ENCODE measurements around the gene NLGN3.

The NLGN3 gene

DNA sequence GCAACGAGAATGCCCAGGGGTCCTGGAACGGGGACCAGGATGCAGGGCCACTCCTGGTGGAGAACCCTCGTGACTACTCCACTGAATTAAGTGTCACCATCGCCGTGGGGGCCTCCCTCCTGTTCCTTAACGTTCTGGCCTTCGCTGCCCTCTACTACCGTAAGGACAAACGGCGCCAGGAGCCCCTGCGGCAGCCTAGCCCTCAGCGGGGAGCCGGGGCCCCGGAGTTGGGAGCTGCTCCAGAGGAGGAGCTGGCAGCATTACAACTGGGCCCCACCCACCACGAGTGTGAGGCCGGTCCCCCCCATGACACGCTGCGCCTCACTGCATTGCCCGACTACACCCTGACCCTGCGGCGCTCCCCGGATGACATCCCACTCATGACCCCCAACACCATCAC, 24.9 kb downstream of the NLGN3 start:
- in situ Hi-C loops (cut with MboI; ENCODE audit: low sequenced_read_pairs) = no loop called here

DNA sequence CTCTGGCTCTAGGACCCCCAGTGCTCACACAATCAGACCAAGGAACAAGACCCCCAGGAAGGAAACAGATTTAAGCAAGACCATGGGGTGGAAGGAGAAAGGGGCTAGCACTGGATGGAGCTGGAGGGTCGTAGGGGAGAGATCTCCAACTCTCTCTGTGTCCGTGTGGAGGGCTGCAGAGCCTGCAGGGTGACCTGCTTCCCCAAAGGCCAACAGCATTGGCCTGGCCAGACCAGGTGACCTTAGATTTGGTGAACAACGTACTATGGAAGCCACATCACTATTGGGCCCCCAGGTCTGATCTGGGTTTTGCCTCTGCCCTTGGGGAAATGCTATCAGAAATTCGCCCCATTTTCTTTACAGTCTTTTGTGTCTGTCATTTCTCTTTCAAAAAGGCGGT, 26.0 kb downstream of the NLGN3 start:
- in situ Hi-C loops (cut with MboI; ENCODE audit: low sequenced_read_pairs) = loop anchor here (10.0 kb wide), 1 partner anchor 196 kb away; no protein-coding TSS in a partner anchor

DNA sequence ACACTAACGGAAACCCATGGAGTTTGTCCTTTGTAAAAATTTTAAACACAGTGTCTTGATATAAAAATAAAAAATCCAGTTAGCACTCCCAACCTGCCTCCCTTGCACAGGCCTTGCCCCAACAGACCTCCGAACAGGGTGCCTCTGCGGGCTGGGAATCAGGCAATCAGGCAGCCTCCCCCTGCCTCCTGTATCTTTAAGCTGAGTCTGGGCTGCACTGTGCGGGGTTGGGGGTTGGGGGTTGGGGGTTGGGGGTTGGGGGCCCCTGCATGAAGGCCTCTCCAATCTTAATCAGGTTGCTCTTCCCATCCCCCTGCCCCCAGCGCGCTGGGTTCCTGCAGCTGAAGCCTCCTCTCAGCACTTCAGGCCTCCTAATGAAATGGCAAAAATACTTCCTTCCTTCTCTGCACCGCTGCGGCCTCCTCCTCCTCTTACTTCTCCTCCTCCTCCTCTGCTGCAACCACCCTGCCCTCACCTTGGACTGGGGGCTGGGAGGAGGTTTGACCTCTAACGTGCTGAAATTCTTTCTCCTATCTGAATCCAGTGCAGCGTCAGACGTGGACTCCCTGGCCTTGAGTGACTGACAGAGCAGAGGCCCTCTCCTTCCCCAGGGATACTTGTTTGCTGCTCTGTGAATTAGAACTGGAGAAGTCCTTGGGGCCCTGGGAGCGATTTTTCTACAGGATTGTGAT, 26.6 kb downstream of the NLGN3 start:
- in situ Hi-C loops (cut with MboI; ENCODE audit: low sequenced_read_pairs) = loop anchor here (10.0 kb wide), 1 partner anchor 196 kb away; no protein-coding TSS in a partner anchor

DNA sequence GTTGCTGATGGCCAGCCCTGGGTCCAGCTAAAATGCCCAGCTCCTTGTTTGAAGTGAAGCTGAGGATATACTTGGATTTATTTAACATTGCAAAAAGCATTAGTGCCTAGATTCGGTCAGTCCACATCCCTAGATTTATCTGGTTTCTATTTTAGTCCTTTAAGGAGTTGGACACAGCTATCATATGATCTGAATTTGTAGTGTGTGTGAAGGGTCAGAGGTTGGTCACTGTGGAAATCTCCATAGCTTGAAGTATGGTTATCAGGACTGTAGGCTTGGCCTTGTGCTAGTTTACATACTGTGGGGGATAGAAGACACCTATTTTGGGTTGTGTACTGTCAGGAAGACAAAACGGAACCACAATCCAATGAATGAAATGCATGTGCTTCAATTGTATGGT, 28.8 kb downstream of the NLGN3 start:
- in situ Hi-C loops (cut with MboI; ENCODE audit: low sequenced_read_pairs) = loop anchor here (10.0 kb wide), 1 partner anchor 199 kb away; no protein-coding TSS in a partner anchor

DNA sequence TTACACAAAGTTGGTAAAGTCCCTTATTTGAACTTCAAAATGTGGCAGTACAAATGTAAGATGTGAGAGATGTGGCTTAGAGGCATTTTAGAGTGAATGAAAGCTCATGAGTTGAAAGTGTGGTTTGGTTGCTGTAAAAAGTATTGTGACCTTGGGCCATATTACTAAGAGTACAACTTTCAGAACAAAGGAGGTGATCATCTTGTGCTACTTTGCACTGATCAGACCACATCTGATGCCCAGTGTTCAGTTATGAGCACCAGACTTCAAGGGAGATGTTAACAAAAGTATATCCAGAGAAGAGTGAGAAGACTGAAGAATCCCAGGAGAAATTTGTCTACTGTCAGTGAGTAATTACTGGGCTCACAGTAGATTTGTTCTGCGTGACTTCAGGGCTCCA, 30.2 kb downstream of the NLGN3 start:
- in situ Hi-C loops (cut with MboI; ENCODE audit: low sequenced_read_pairs) = loop anchor here (10.0 to 25.0 kb wide), 2 partner anchors 200 to 412 kb away; no protein-coding TSS in a partner anchor

DNA sequence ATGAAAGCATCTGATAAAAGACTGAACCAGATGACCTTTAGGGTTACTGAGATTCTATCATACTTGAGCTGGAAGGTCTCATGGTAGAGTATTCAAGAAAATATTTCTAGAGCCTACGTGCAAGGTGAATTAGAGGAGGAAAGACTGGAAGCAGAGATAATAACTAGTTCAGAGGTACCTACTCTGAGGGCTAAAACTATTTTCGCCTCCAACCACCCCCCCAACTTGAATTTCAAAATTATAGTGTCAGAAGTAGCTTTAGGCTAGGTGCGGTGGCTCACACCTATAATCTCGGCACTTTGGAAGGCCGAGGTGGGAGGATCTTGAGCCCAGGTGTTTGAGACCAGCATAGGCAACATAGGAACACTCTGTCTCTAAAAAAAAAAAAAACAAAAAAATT, 30.9 kb downstream of the NLGN3 start:
- in situ Hi-C loops (cut with MboI; ENCODE audit: low sequenced_read_pairs) = loop anchor here (10.0 to 25.0 kb wide), 2 partner anchors 201 to 413 kb away; no protein-coding TSS in a partner anchor

DNA sequence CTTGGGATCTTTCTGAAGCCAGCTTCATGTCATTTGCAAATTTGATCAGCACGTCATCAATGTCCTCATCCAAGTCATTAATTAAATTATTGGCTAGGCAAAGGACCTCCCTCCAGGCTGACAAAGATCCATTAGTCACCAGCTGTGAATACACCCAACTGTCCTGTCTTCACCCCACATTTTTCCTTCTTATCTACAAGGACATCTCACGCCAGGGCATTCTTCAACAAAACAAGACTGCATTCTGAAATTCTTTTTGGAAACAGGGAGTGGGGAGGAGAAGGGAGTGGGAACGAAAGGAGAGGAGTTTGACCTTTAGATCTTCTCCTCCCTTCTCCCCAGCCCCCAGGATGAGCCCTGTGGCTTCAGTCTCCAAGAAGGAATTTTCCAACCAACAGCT, 32.7 kb downstream of the NLGN3 start:
- in situ Hi-C loops (cut with MboI; ENCODE audit: low sequenced_read_pairs) = loop anchor here (10.0 to 25.0 kb wide), 2 partner anchors 203 to 415 kb away; no protein-coding TSS in a partner anchor

DNA sequence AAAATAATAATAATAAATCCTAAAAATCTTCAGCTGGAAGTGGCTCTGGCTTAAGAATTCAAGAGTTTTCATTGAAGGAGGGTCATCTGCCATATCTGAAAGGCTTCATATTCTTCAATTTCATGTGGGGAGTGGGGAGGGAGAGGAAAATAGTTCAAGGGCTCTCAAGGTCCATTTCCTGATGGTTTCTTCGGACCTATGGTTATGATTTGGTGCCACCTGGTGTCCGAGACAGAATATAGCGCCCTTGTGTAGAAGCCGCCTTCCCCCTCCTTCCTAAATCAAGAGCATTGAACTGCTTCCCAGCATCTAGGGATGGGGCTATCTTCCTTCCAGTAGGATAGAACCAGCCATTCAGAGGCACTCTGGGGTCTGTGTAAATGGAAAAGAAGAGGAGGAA, 34.3 kb downstream of the NLGN3 start:
- in situ Hi-C loops (cut with MboI; ENCODE audit: low sequenced_read_pairs) = loop anchor here (10.0 to 25.0 kb wide), 2 partner anchors 204 to 417 kb away; no protein-coding TSS in a partner anchor

DNA sequence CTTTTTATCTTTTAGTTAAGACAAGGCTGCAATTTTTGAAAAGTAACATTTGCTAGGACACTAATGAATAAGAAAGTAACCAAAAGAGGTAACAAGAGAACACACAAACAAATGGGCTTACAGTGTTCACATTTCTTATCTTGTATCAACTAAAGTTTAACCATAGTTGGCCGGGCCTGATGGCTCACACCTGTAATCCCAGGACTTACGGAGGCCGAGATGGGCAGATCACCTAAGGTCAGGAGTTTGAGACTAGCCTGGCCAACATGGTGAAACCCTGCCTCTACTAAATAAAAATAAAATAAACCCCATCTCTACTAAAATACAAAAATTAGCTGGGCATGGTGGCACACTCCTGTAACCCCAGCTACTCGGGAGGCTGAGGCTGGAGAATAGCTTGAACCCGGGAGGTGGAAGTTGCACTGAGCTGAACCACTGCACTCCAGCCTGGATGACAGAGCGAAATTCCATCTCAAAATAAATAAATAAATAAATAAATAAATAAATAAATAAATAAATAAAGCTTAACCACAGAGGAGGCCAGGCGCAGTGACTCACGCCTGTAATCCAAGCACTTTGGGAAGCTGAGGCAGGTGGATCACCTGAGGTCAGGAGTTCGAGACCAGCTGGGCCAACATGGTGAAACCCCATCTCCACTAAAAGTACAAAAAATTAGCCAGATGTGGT, 36.1 kb downstream of the NLGN3 start:
- in situ Hi-C loops (cut with MboI; ENCODE audit: low sequenced_read_pairs) = loop anchor here (25.0 kb wide), 1 partner anchor 418 kb away; no protein-coding TSS in a partner anchor

DNA sequence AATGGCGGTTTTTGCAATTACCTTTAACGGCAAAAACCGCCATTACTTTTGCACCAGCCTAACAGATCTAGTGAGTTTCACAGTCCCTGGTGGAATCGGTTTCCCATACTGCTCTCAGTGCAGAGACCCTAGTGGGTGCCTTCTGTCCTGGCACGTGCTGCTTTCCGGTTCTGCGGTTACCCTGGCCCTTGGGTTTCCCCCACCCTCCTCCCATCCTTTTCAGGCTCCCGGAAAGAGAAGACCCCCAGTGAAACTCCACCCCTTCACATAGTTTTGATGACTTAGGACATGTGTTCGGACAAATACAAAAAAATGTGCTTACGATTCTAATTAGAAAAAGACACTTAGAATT, 36.9 kb downstream of the NLGN3 start:
- in situ Hi-C loops (cut with MboI; ENCODE audit: low sequenced_read_pairs) = loop anchor here (25.0 kb wide), 1 partner anchor 419 kb away; no protein-coding TSS in a partner anchor

DNA sequence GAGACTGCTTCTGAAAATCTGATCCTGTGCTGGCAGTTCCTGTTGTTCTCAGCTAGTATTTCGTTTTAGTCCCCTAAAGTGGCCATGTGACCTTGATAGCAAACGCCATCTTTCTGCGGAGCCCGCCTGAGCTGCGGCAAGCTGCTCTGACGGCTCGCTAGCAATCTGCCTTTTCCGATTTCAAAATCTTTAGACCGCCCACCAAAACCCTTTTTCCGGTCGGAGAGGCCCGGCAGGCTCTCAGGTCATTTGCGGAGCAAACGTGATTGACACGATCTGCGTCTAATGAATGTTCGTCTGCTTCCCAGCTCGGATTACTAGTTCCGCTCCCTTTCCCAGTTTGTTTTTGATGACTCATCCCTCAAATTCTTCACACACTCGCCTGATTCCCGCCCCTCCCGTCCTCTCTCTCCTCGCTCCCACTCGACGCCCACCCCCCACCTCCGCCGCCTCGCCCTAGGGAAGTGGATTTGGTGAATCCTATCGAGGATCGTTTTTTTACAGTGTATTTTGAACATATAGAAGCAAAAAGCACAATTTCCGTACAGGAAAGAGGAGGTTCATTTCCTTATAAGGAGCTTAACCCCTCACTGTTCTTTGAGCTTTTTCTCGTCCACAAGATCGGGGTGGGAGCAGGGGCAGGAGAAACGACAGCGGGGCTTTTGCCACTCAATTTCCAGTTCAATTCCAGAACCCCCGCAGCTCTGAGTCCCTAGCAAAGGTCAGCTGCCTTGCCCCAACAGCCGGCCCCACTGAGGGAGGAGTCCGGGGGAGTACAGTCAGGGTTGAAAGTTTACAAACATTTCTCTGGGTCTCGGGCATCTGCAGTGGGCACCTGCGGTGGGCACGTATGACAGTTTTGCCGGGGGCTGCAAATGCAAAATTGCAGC, 37.5 kb downstream of the NLGN3 start:
- in situ Hi-C loops (cut with MboI; ENCODE audit: low sequenced_read_pairs) = loop anchor here (25.0 kb wide), 1 partner anchor 420 kb away; no protein-coding TSS in a partner anchor

DNA sequence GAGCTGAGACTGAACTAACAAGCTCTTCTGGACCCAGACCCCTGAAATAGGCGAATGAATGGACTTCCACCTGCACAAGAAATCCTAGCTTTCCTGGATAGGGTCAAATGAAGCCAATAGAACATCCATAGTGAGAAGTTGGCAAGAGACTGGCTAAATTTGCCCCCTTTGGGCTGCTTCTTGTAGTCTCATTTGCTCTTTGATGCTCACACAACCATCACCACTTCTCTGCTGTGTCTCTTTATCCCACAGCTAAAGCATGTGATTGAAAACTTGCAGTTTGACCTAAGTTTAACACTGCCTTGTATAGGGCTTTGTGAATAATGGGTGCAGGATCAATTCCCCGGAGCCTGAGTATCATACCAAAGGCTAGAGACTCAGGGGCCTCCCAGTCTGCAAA, 38.2 kb downstream of the NLGN3 start:
- in situ Hi-C loops (cut with MboI; ENCODE audit: low sequenced_read_pairs) = loop anchor here (25.0 kb wide), 1 partner anchor 421 kb away; no protein-coding TSS in a partner anchor

DNA sequence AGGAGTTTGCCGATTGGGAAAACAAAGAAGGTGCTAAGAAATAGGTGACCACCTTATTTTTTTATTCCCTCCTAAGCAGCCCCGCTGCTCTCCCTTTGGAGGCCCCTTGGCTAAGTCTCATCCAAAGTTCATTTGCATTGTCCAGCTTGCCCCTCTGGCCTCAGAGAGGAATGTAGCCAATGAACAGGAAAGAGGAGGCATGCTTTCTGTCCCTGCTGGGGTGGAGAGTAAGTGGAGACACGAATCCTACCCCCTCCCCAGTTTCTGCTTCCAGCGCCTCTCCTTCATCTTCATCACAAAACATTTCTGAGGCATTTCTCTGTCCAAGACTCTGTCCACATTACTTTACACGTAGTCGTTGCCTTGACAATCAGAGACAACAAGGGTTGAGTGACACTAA, 38.7 kb downstream of the NLGN3 start:
- in situ Hi-C loops (cut with MboI; ENCODE audit: low sequenced_read_pairs) = loop anchor here (25.0 kb wide), 1 partner anchor 421 kb away; no protein-coding TSS in a partner anchor

DNA sequence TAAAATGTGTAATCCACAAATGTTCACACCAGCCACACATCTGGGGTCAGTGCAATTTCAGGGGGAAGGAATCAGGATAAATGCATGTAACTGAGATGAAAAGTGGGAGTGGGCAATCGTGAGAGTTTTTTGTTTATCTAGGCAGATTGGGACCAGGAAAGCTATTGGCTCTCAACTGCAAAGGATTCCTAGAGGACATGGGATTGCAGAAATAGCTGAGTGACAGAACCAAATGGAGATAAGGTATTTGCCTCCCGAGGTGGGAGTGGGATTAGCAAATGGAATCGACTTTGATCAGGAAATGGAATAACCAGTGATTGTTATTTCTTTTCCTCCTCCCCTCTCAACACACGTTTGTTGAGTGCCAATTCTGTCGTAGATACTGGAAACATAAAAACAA, 39.5 kb downstream of the NLGN3 start:
- in situ Hi-C loops (cut with MboI; ENCODE audit: low sequenced_read_pairs) = loop anchor here (25.0 kb wide), 1 partner anchor 422 kb away; no protein-coding TSS in a partner anchor

DNA sequence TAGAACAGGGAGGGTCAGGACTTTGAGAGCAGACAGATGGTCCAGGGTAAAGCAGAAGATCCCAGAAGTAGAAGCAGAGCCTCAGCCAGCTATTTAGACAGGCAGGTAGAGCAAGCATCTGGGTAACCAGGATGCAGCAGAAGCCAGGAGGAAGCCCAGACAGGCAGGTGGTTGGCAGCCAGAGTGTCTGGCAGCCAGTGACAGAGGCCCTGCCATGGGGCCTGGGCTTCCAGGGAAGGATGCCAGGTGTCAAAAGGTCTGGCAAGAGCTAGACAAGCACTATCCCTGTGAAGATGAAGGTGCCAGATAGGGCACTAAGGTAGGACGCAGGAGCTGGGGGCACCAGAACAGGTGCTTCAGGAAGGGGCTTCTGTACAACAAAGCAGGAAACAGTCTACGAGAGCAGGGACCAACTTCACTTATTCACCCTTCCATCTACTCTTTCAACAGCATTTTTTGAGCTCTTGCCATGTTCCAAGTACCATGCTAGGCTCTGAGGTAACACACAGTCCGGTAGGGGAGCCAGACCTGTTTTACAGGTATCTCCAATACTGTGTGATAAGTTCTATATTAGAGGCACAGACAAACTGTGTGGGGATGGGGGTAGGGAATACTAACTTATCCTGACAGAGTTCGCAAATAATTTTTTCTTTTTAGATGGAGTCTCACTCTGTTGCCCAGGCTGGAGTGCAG, 40.3 kb downstream of the NLGN3 start:
- in situ Hi-C loops (cut with MboI; ENCODE audit: low sequenced_read_pairs) = loop anchor here (25.0 kb wide), 1 partner anchor 423 kb away; no protein-coding TSS in a partner anchor

DNA sequence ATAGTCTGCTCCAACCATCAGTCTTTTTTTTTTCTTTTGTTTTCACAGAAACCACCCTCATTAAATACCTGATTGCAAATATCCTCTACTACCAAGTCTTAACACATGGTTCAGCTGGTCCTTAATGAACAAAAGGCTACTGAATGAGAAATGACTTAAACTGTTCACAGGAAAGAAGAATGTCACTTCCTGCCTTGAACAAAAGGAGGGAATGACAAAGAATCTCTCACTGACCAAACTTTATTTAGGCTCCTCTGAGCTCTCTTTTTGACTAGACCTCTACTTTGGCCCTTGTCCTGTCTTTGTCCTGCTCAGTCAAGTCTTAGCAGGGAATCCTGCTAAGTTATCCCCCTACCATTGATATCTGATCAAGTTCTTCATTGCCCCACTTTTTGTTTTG, 46.6 kb downstream of the NLGN3 start:
- in situ Hi-C loops (cut with MboI; ENCODE audit: low sequenced_read_pairs) = loop anchor here (25.0 kb wide), 1 partner anchor 429 kb away; no protein-coding TSS in a partner anchor

DNA sequence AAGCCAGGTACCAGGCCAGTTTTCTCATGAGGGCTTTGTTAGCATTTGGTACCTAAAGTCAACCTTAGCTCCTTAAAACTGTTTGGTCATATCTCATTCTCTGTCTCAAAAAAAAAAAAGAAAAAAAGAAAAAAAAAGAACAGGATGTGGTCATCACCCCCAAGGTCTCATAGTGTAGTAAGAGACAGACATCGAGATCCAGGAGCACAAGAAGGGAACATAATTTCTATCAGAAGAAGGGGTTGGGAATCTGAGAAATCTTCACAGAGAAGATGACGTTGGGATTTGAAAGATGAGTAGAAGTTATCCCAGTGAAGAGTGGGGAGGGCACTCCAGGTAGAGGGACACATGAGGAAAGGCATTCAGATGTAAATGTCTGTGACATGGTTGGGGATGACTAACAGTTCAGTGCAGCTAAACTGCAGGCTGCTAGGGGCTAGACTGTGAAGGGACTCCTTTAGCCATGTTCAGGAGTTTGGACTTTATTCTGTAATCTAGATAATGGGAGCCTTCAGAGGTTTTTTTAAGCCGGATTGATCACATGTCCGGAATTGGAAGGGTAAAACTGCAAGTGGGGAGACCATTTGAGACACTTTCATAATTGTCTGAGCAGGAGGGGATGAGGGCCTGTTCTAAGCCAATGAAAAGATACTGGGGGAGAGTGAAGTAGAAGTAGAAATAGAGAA, 51.5 kb downstream of the NLGN3 start:
- in situ Hi-C loops (cut with MboI; ENCODE audit: low sequenced_read_pairs) = loop anchor here (25.0 kb wide), 1 partner anchor 434 kb away; no protein-coding TSS in a partner anchor

DNA sequence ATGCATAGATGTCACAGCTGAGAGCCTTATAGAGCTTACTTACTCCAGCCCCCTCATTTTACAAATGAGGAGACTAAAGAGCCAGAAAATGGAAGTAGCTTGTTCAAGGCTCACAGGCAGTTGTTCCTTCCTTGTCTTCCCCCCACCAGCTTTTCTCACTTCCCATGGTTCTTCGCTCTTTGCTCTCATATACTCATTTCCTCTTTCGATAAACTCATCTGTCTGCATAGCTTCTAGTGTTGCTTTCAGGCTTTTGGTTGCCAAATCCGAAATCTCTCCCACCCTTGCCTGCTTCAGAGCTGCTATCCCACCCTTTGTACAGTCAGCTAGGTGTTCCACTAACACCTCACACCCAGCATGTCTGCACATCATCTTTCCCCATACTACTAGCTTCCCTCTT, 53.4 kb downstream of the NLGN3 start:
- in situ Hi-C loops (cut with MboI; ENCODE audit: low sequenced_read_pairs) = loop anchor here (25.0 kb wide), 1 partner anchor 436 kb away; no protein-coding TSS in a partner anchor
